GM21360 (cell line): ENCODE data around the gene CHI3L2.

ENCODE experiments used
- ATAC-seq: cut with Tn5 transposase; IDR thresholded peaks from one replicate; pipeline ENCODE4 v1.9.1; 2021; ENCODE audit warnings: mild to moderate bottlenecking, moderate library complexity; ENCODE audit not compliant: unreplicated experiment

Gene CHI3L2, protein sequence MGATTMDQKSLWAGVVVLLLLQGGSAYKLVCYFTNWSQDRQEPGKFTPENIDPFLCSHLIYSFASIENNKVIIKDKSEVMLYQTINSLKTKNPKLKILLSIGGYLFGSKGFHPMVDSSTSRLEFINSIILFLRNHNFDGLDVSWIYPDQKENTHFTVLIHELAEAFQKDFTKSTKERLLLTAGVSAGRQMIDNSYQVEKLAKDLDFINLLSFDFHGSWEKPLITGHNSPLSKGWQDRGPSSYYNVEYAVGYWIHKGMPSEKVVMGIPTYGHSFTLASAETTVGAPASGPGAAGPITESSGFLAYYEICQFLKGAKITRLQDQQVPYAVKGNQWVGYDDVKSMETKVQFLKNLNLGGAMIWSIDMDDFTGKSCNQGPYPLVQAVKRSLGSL

DNA sequence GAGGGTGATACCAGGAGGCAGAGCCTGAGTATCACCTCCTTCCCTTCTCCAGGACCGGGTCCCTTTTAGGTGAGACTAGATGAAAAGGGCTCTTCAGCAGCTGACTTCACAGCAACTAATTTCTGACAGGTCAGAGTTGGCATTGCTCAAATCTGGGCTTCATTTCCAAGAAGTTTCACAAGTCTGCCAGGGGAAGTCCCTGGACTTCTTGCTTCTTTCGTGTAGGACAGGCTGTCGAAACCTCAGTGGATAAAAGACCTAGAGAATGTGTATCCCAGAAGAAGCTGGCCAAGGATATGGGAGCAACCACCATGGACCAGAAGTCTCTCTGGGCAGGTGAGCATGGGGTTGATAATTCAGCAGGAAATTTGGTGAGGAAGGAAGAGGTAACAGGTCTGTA, at the start of gene CHI3L2:
Gene CHI3L2 (plus strand): TSS at position 280 of the 400 bp plus-strand sequence. CDS start 17 bp downstream, at position 297.
- ATAC-seq = no peak

DNA sequence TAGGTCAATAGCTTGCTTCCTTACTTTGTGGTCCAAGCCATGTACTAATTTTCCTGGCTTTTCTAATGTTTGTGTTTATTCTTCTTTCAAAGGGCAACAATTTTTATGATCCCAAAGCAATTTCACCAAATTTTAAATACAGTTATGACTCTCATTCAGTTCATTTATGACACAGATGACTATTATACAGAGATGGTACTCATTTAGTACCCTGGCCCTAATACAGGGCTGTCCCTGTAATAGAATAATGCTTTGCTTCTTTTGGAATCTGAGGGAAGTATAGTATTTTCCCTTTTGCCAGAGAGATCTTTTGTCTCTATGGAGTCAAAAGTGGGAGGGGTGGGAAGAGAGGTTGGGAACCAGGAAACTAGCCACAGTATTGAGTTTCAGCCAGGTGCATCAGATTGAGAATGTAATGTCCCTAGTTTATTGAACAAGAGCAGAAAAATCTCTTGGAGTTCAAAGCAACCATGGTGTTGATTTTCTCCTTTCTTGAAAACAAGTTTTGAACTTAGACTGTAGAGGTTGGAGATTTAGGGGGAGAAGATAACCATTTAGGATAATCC, 47.5 kb upstream of the CHI3L2 start:
- no peak for ATAC-seq

DNA sequence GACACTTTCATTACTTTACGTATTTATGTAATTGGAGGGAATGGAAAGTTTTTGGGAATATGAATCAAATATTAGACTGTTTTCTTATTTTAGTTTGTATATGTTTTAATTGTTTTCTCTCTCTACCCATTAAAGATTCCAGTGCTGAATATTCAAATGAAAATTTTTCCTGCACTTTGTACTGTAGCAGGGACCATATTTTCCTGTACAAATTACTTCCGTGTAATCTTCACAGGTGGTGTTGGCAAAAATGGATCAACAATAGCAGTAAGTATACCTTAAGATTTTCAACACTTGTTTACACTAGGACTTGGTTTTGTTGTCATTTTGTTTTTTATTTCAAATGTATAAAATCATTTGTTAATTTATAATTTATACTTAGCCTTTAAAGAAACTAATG, 45.5 kb upstream of the CHI3L2 start:
- ATAC-seq = no peak

DNA sequence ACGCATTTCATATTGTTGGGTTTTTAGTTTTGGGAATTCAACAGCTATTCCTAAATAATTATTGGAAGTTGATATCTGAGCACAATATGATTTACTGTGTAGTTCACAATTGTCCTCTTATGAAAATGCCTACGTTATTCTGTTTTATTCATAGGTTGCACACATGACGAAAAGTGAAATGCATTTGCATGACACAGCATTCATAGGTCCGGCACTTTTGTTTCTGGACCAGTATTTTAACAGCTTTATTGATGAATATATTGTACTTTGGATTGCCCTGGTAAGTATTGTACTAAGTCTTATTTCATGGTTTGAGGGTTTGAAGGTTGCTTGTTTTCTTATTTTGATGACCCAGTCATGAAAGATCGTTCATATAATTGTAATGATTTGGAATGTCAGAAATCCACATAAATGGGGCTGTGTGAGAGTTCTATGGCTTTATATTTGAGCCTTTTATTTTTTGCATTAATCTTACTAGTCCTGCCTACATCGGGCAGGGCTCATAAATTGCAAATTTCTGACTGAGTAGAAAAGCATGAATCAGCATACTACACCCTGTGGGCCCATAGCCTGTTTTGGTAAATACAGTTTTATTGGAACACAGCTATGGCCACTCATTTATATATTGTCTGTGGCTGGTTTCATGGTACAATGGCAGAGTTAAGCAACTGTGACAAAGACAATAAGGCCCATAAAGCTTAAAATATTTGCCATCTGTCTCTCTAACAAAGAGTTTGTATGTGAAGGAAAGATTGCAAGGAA, 44.0 kb upstream of the CHI3L2 start:
- no peak for ATAC-seq

DNA sequence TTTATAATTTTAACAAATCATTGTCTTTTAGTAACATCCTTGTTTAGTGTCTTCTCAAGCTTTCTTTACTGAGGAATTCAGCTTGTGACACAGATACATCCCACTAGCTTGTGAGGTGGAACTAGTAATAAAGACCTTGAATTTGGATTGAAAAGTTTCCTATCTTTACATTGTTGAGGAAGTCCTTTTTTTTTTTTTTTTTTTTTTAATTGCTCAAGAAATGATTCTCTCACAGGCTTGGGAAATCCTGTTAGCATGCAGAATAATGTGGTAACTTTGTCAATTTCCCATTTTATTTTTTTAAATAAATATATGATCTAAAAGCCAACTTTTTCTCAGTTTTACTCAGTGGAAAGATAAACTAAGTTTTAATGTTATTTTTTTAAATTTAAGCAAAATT, 42.9 kb upstream of the CHI3L2 start:
- no peak for ATAC-seq

DNA sequence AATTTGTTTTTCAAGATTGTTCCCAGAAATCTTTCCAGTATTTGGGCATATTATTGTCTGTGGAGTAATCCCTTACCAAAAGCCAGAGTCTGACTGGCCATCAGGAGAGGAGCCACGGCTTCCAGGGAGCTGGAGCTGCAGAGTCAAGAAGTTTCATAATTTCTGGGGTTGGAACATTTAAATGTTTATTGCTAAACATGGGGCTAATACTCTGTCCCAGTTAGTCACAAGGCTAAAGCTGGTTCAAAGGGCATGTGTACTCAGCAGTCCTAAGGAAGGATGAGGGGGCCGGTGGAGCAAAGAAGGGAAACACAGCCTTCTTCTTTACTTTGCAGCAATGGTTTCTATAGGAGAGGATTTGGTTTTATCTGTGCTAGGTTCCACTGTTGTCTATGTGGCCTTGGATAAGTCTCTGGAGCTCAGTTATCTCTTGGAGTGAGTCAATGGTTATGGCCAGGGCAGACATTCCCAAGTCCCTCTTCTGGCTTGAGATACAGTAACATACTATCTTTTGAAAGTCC, 36.5 kb upstream of the CHI3L2 start:
- ATAC-seq = no peak

DNA sequence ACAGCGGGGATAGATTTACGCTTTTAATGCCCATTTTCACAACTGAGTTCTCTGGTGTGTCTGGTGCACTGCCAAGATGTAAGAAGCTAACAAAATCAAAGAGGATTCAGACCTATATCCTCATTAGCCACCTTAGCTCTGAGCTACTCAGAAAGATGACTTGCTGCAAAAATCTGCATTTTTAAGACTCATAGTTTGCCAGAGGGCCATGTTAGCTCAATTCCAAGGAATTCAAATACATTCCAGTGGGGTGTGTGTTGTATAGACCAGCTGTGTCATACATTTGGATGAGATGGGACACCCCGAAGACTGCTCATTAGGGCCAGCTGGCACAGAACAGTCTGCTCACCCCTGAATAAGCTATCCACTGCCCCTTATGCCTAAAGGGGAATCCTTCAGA, 36.0 kb upstream of the CHI3L2 start:
- no peak for ATAC-seq

DNA sequence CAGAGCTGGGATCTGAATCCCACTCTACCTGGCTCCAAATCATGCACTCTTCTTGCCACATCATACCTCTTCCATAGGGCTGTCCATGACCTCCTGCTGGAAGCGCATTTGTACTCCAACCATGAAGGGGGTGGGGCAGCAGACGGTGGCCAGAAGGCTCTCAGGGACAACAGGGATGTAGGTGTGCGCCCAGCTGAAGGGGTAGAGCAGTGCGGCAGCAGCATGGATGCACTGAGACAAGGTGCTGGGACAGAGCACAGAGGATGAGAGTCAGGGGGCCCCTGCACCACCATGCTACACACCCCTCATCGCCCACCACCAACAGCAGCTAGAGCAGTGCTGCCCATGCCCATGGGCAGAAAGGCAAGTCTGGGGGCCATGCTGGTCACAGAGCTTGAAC, 35.4 kb upstream of the CHI3L2 start:
- ATAC-seq = no peak

DNA sequence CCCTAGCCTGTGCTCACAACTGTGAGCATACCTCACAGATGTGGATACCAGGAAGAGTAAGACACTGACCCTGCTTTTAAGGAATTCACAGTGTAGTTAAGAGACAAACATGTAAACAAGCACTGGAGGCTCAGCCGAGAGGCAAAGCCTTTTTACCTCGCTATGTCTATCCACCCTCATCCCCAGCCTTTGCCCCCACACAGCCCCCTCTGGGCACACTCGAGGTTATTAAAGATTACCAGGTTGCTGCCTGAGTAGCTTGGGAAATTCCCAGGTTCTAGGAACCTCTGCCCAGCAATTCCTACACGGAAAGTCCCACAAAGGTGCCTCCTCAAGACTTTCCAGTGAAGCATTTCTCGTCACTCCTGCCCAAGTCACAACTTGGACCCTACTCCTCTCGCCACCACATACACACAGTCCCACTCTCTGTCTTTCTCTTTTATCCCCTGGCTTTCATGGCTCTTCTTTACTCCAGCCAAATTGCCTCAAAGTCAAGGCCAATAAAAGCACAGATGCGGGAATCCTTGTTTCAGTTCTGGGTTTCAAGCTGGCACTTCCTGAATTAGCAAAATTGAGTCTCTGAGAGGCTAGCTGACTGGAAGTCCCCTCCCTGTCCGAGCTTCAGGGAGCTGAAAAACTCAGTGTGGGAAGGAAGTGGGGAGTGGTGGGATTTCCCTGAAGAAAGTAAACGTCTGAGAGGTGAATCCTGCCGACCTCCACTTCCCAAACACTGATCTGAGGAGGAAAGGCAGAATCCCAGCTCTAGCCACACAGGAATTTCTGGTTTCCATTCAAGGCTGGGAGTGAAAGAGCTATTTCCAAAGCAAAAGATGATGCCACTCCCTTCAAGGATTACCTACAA, 34.6 kb upstream of the CHI3L2 start:
- ATAC-seq = no peak

DNA sequence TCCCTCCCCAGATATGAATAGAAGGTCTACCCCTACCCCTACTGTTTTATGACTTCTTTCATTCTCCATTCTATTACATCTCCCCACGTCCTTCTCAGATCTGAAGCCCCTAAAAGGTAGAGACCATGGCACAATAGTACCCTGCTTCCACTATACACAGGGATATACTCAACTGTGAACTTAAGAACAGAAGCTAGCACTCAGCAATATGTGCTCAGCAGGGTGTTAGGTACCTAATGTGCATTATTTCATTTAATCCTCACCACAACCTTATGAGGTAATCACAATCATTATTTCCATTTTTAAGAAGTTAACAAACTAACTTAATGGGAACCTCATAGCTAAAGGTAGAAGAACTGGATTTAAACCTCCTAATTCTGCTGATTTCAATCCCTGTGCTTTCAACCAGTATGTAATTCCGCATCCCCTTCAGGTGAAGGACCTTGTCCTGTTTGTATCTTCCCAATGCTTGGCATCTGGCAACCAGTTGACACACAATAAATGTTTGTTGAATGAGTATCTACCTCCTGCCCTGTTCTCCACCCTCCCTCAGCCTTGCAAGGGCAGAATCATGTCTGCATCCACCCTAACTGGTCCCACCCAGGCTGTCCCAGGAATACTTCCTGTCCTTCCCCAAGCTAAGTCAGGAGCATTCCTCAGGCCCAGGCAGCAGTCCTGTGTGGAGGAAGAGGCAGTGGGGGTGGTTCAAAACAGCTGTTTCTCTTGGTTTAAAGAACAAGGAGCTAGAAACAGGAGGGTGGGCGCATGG, 33.6 kb upstream of the CHI3L2 start:
- no peak for ATAC-seq

DNA sequence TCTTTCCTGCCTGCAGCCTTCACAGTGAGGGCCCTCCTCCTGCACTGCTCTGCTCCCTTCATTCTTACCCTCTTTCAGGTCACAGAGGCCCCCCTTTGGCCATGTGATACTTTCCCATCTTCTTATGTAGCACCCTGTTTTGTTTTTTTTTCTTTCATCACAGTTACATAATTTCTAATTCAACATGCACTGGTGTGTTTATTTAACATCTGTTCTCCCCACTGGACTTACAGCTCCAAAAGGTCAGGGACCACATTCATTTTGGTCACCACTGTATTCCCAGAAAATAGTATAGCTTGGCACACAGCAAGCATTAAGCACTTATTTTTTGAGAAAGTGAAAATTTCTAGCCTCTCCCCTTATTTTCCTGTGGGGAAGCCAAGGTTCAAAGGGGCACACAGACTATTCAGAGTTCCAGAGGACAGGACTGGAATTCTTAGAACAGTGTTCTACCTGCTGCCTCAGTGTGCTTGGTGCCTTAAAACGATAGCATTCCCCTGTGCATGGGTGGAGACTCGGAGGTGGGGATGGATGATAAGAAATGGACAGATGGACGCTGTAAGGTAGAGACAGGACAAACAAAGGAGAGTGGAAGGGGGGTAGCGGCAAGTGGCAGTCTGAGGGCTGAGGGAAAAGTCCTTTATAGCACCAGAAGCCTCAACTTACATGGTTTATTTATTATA, 32.4 kb upstream of the CHI3L2 start:
- ATAC-seq = no peak

DNA sequence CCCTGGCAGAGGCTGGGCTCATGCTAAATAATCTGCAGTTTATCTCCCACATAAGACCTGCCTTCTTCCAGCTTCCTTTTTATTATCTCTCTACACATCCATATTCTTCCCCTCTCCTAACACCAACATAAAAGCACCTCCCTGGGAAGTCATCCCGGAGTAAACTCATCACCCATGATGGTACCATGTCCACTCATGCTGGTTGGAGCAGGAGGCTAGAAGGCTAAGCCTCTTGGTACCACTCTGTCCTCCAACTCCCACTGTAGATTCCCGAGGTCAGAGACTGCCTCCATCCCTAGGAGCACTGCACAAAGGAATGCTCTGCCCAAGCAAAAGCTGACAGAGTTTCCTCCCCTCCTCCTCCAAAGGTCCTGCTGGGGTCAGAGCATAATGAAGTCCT, 31.3 kb upstream of the CHI3L2 start:
- no peak for ATAC-seq

DNA sequence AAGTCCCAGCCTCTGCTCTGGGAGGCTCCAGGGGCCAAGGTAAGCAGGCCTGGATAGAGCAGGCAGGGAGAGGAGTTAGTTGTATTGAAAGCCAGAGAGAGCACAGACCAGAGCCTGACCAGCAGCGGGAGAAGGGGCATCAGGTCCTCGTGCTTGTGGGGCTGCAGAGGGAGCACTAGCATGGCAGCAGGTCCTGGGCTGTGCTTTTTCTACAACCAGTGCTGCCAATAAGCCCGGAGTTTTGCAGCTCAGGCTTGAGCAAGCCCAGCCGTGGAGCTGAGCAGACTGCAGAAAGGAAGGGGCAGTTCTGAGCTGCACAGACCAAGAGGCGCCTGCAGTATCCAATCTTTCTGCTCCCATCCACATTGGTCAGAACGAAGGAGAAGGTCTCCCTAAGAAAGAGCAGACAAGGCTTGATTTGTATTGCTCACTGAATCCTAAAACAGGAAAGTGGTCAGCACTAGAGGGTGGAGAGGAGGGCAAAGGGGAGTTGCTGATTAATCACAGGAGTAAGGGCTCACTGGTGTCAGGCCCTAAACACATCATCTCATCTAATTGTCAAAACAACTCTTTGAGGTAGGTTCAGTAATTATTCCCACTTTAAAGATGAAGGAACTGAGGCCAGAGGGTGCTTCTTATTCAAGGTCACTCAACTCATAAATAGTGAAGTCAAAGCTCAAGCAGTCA, 29.8 kb upstream of the CHI3L2 start:
- ATAC-seq = no peak

DNA sequence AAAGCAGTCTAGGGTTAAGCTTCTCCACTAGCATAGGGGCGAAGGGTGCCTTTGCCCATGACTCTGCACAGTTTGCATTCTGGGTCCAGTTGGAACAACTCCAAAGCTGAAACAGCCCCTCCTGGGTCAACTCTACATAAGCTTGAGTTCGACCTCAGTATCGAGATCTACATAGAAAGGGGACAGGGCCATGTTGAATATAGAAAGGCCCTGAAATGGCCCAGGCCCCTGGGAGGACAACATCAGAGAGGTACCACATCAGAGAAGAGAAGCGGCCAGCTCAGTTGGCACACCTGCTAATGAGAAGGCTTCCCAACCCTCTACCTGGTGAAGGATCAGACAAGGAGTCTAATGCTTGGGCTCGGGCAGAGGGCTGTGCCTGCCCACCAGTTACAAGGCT, 28.7 kb upstream of the CHI3L2 start:
- ATAC-seq = no peak

DNA sequence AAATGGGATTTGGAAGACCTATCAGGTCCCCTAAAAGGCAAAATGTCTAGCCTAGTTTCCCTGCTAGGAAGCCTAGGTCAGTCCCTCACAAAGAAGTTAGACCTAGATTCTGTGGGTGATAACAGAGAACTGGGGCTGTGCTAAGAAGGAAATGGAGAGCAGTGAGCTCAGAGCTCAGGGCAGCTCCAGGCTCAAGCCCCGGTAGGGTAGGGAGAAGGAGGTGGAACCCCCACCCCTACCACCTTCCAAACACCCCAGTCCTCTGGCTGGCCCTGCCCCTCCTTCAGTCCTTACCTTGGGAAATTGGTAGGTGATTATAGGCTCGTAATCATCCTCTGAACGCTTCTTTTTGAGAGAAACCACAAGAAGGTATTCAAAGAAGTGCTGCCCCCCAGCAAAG, 28.2 kb upstream of the CHI3L2 start:
- ATAC-seq = no peak

DNA sequence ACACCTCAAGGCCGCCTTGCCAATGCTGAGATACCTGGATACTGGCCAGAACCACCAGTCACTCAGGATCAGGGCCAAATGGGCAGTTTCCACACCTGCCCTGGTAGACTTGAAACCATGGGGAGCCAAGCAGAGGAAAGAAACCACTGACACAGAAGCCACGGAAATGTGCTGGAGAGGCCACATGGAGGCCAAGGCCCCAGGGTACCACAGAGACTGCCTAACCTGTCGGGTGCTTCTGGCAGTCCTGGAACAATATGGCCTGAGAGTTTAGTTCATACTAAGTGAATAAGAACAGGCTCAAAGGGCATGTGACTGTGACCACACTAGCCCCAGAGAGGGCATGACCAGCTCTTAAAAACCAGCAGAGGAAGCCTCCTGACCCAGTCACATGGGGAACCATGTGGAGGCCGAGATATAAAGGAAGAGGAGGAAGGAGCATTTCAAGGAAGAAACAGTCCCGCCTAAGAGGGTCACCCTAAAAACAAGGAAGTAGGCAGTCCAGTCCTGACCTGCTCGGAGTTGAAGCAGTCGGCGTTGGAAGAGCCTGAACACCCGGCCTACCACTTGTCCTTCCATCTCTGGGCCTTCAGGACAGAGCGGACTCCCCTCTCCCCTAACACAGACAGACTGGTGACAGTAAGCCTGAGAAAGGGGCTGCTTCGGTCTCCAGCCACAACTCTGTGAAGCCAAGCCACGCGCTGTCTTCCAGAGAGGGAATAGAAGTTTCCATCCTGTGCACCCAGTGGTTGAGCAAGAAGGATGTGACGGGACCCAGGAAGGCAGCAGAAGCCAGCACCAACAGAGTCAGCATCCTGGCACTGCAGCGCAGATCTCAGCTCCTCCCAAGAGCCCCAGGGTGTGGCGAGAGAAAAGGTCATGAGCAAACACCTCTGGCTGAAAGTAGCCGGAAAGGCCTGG, 27.4 kb upstream of the CHI3L2 start, which contains the start of gene DENND2D:
Gene DENND2D (minus strand): TSS at position 766 of the 921 bp plus-strand sequence. CDS start 187 bp downstream, at position 579.
- no peak for ATAC-seq

DNA sequence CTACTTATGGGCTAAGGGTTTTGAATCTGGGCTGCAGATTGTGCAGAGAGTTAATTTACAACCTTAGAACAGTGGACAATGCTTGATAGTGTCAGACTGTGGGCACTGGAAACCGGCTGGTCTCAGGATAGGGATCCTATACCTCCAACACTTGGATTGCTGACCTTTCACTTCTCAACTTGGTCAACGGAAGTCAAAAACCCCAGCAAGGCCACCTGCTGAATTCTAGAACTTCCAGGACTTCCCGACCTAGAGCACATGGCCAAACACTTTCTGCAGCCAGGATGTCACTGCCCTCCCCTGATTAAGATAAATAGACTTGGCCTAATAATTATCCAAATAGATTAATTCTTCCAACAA, 26.7 kb upstream of the CHI3L2 start:
- no peak for ATAC-seq
